HCT116 (cell line): ENCODE measurements around the gene KRT26.

ENCODE experiments used
- CBX3 ChIP-seq: IDR thresholded peaks from 2 replicates; pipeline ENCODE4 v1.6.1; 2012; ENCODE audit warnings: low read depth
- EGR1 ChIP-seq: IDR thresholded peaks from 2 replicates; pipeline ENCODE4 v1.6.1; 2012; ENCODE audit warnings: low read depth
- EZH2 ChIP-seq: fragments of 200-600 bp; sonication (generic); IDR thresholded peaks from 2 replicates; pipeline ENCODE4 v1.6.1; 2017; ENCODE audit warnings: antibody characterized with exemption, mixed run types
- EZH2phosphoT487 ChIP-seq: fragments of 200-600 bp; IDR thresholded peaks from 2 replicates; pipeline ENCODE4 v1.6.1; 2018; ENCODE audit warnings: antibody characterized with exemption, borderline replicate concordance
- FOSL1 ChIP-seq: IDR thresholded peaks from 2 replicates; pipeline ENCODE4 v1.6.1; 2012; ENCODE audit warnings: low read depth
- POLR2A ChIP-seq: IDR thresholded peaks from 2 replicates; pipeline ENCODE4 v1.7.0; 2011; ENCODE audit warnings: borderline replicate concordance; ENCODE audit not compliant: insufficient read depth, insufficient read length; ENCODE audit errors: extremely low read depth
- POLR2AphosphoS5 ChIP-seq: IDR thresholded peaks from 2 replicates; pipeline ENCODE4 v1.6.1; 2011; ENCODE audit warnings: mild to moderate bottlenecking, low read depth, low read length, moderate library complexity
- REST ChIP-seq: IDR thresholded peaks from 2 replicates; pipeline ENCODE4 v1.6.1; 2012; ENCODE audit warnings: low read depth
- SIN3A ChIP-seq: IDR thresholded peaks from 2 replicates; pipeline ENCODE4 v1.6.1; 2012; ENCODE audit warnings: low read depth
- YY1 ChIP-seq: IDR thresholded peaks from 2 replicates; pipeline ENCODE4 v1.6.1; 2011; ENCODE audit warnings: low read length, low read depth, moderate library complexity, mild to moderate bottlenecking; ENCODE audit not compliant: insufficient replicate concordance; ENCODE audit errors: extremely low read depth
- ZBTB33 ChIP-seq: IDR thresholded peaks from 2 replicates; pipeline ENCODE4 v1.6.1; 2011; ENCODE audit warnings: mild to moderate bottlenecking, low read length, moderate library complexity; ENCODE audit not compliant: insufficient replicate concordance; ENCODE audit errors: extremely low read depth
- ZNF274 ChIP-seq: fragments of 200-500 bp; sonication (Bioruptor generic); IDR thresholded peaks from 2 replicates; pipeline ENCODE4 v1.6.1; 2014; ENCODE audit warnings: mild to moderate bottlenecking, low read depth, low read length, inconsistent platforms
- TF ChIP-seq, protein P1 (sequence below), 3 experiments: fragments of 200-600 bp in 1 of 3; sonication (generic) in 1 of 3; IDR thresholded peaks in 2 of 3; conservative IDR thresholded peaks in 1 of 3; 2 replicates each; pipeline ENCODE4 v1.5.1; 2012 to 2017; ENCODE audit warnings: low read depth in 2 of 3, low read length in 2 of 3, antibody characterized with exemption in 1 of 3, borderline replicate concordance in 1 of 3, control low read depth in 1 of 3, mild to moderate bottlenecking in 1 of 3, mixed read lengths in 1 of 3, mixed run types in 1 of 3, moderate library complexity in 1 of 3; ENCODE audit not compliant: insufficient read depth in 1 of 3
- TF ChIP-seq, protein P2 (sequence below): IDR thresholded peaks from 2 replicates; pipeline ENCODE4 v1.6.1; 2012

GRCh38 chr17:40734018-40734417 is 38.0 kb downstream of the KRT26 start:
- TF ChIP-seq POLR2A (no peak), YY1 (no peak), REST (no peak), EGR1 (no peak), EZH2phosphoT487 (no peak), SIN3A (no peak), CBX3 (no peak), FOSL1 (no peak), ZBTB33 (no peak), EZH2 (no peak), POLR2AphosphoS5 (no peak), ZNF274 (no peak)
- TF ChIP-seq, protein P1, sequence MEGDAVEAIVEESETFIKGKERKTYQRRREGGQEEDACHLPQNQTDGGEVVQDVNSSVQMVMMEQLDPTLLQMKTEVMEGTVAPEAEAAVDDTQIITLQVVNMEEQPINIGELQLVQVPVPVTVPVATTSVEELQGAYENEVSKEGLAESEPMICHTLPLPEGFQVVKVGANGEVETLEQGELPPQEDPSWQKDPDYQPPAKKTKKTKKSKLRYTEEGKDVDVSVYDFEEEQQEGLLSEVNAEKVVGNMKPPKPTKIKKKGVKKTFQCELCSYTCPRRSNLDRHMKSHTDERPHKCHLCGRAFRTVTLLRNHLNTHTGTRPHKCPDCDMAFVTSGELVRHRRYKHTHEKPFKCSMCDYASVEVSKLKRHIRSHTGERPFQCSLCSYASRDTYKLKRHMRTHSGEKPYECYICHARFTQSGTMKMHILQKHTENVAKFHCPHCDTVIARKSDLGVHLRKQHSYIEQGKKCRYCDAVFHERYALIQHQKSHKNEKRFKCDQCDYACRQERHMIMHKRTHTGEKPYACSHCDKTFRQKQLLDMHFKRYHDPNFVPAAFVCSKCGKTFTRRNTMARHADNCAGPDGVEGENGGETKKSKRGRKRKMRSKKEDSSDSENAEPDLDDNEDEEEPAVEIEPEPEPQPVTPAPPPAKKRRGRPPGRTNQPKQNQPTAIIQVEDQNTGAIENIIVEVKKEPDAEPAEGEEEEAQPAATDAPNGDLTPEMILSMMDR (IDR thresholded peaks at IDR 0.05 in 2 of 3, conservative IDR thresholded peaks at IDR 0.05 in 1 of 3; ENCODE audit: borderline replicate concordance in 1 of 3, insufficient read depth in 1 of 3, low read depth in 2 of 3, low read length in 2 of 3), result no peak
- TF ChIP-seq, protein P2, sequence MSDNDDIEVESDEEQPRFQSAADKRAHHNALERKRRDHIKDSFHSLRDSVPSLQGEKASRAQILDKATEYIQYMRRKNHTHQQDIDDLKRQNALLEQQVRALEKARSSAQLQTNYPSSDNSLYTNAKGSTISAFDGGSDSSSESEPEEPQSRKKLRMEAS, result no peak
